Astrocyte of the spinal cord (primary cell): ENCODE data around the gene RAMP3.

Experiments used
- DNase-seq: peaks from one replicate; pipeline ENCODE4 v3.0.0; 2011; ENCODE audit warnings: low read depth, low spot score
- H3K4me3 ChIP-seq: 2 replicates; pipeline ENCODE4 v1.5.1; 2011; ENCODE audit warnings: low read depth, mild to moderate bottlenecking, low read length, moderate library complexity
- in situ Hi-C: cut with HindIII; loops from 2 replicates; pipeline ENCODE4 v1.10.0; 2017; ENCODE audit warnings: low sequenced_read_pairs
- TF ChIP-seq, protein P1 (sequence below): IDR thresholded peaks from 2 replicates; pipeline ENCODE4 v1.5.1; 2012; ENCODE audit warnings: low read depth, mild to moderate bottlenecking, low read length, inconsistent platforms

The RAMP3 gene

DNA sequence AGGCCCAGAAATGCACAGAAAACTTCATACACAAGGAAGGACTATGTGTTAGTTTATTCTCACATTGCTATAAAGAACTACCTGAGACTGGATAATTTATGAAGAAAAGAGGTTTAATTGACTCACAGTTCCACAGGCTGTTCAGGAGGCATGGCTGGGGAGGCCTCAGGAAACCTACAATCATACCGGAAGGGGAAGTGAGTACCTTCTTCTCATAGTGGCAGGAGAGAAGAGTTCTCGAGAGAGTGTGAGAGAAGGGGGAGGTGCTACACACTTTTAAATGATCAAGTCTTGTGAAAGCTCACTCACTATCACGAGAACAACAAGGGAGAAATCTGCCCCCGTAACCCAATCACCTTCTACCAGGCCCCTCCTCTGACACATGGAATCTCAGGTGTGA, 16.8 kb upstream of the RAMP3 start:
- TF ChIP-seq, protein P1, sequence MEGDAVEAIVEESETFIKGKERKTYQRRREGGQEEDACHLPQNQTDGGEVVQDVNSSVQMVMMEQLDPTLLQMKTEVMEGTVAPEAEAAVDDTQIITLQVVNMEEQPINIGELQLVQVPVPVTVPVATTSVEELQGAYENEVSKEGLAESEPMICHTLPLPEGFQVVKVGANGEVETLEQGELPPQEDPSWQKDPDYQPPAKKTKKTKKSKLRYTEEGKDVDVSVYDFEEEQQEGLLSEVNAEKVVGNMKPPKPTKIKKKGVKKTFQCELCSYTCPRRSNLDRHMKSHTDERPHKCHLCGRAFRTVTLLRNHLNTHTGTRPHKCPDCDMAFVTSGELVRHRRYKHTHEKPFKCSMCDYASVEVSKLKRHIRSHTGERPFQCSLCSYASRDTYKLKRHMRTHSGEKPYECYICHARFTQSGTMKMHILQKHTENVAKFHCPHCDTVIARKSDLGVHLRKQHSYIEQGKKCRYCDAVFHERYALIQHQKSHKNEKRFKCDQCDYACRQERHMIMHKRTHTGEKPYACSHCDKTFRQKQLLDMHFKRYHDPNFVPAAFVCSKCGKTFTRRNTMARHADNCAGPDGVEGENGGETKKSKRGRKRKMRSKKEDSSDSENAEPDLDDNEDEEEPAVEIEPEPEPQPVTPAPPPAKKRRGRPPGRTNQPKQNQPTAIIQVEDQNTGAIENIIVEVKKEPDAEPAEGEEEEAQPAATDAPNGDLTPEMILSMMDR: no peak
- no peak for DNase-seq
- in situ Hi-C loops: no loop called here
- no peak overlapping the region for H3K4me3 ChIP-seq

DNA sequence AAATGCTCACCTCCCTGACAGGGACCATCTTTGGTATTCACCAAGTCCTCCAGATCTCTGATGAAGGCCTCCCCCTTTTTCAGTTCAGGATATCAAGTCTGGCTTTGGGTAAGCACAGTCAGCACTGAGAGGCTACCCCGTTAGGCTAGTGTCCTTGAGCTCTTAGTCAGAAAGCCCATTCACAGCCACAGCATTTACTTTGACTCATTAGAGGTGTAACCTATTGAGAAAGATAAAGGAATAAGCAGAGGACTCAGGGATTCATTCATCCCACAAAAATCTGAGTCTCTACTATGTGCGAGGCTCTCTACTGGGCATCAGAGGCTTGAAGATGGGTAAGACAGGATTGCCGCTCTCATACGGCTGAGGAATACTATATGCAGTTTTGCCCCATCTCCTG, 14.0 kb upstream of the RAMP3 start:
- TF ChIP-seq, protein P1: no peak
- H3K4me3 ChIP-seq: no peak overlapping the region
- in situ Hi-C loops: no loop called here
- no peak for DNase-seq

DNA sequence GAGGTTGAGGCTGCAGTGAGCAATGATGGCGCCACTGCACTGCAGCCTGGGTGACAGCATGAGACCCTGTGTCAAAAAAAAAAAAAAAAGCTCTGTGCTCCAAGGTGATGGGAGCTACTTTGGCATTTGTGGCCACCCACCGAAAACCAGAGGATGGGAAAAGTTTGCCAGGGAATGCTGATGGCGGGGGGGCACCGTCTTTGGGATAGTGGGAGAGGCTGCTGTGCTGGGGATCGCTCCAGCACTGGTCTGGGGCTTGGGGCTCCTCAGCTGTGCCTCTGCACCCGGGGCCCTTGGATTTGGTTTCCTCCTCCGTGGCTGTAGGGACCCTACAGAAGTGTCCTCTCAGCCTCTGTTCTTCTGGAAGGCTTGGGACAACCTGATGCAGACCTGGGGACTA, 11.7 kb upstream of the RAMP3 start:
- no peak overlapping the region for H3K4me3 ChIP-seq
- TF ChIP-seq, protein P1: no peak

DNA sequence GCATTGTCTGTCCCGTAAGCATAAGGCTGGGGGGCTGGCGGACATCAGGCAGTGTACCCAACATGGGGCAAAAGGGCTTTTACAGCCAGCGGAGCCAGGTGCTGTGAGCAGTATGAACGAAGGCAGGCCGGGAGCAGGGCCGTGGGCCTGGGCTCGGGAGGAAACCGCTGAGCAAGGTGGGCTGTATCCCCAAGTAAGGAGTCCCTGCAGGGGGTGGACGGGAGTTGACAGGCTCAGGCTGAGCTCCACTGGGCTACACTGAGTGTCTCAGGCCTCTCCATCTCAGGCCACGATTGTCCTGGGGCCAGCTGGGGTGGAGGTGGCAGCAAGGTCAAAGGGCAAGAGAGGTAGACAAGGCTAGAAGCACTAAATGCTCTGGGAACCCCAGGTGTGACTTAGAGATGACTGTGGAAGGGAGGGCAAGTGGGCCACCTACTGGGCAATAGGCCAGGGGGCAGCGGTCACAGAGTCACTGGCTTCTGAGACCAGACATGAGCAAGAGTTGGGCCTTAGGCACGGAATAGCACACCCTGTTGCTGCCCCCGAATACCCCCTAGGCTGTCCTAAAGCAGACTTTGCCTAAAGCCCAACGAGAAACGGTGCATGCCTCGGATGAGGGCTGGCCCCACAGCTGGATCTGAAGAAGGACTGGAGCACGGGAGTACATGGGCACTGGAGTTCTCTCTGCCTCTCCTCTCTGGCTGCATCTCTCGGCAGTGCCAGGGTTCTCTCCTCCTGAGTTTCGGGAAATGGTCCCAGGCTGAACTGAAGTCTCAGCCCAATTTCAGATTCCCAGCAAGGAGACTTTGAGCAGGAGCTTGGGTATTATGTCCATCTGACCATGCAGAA, 10.8 kb upstream of the RAMP3 start:
- TF ChIP-seq, protein P1: no peak
- in situ Hi-C loops: no loop called here
- H3K4me3 ChIP-seq: no peak overlapping the region
- DNase-seq: no peak

More for the DNA sequence above, 11.7 kb upstream of the RAMP3 start:
- no peak for DNase-seq
- in situ Hi-C loops: no loop called here

DNA sequence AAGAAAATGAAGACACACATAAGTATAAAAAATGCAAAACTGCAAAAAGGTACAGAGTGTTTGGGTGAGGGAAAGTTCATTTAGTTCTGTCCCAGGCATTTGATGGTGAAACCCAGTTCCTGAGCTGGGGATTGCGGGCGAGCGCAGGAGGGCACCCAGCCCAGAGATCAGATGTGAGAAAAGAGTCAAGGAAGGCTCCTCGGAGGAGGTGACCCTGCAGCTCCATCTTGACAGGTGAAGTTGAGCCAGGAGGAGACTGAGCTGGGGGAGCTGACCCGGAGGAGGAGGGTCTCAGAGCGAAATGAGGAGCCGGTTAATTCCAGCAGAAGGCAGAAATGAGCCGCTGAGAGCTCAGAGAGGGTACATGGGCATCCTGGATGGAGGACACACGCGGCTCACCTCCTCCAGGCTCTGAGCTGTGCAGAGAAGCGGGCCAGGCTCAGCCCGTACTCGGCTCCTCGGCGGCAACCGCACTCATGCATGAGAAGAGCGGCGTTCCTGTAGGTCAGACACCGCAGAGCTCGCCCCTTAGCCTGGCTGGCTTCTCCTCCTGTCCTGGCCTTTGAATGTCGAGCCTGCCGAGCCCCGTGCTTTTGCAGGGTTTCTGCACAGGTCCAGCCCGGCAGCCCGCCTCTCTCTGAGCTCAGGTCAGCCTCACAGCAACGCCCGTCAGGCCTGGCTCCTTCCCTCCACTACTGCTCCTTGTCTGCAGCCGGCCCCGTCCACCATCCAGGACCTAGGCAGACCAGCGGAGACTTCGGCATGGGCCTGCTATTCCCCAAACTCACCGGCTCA, 9.5 kb upstream of the RAMP3 start:
- TF ChIP-seq, protein P1: no peak
- no peak for DNase-seq

GRCh38 chr7:45148653-45148973, 9.0 kb upstream of the RAMP3 start:
- TF ChIP-seq, protein P1: no peak
- DNase-seq: no peak
- in situ Hi-C loops: no loop called here
- no peak overlapping the region for H3K4me3 ChIP-seq

More for the DNA sequence above, 9.5 kb upstream of the RAMP3 start:
- in situ Hi-C loops: no loop called here
- no peak overlapping the region for H3K4me3 ChIP-seq
